ENCODE results near the gene DOK3.
A peak's percentile ranks its signal among the peaks of the same experiment; 100 is the strongest.

GRCh38 chr5:177516601-177517568, 7.3 kb upstream of the DOK3 start, which contains the start of gene DDX41:
- peak; percentile 9 for TF ChIP-seq CTCF (IDR thresholded peaks at IDR 0.05; ENCODE audit: borderline replicate concordance, extremely low read depth, low read length, poor library complexity, severe bottlenecking)
- no peak for TF ChIP-seq EZH2 (IDR thresholded peaks at IDR 0.05; ENCODE audit: borderline replicate concordance, low read depth, low read length, severe bottlenecking)

Measured in DND-41 (cell line).